HG03039 (cell line): Measurements from ENCODE around the gene ZSCAN5A.
"Not testable (repeated sequence)": the region's sequence is repeated elsewhere in the genome, so short reads cannot be mapped to it uniquely, and the experiment has no call there.

Experiments
- ATAC-seq: cut with Tn5 transposase; IDR thresholded peaks from one replicate; pipeline ENCODE4 v1.9.1; 2021; ENCODE audit warnings: mild to moderate bottlenecking, moderate library complexity; ENCODE audit not compliant: unreplicated experiment

ZSCAN5A gene

GRCh38 chr19:56314381-56315076 lies at the start of gene ZSCAN5A:
ZSCAN5A (minus strand) TSS chr19:56314839; CDS start chr19:56225046, 89,793 bp downstream.
- peak; percentile 73 for ATAC-seq

GRCh38 chr19:56360841-56361240 lies 46.2 kb upstream of the ZSCAN5A start:
- no peak for ATAC-seq

GRCh38 chr19:56356944-56357343 lies 42.3 kb upstream of the ZSCAN5A start:
- ATAC-seq, result no peak

- no peak for ATAC-seq
Observed at GRCh38 chr19:56355517-56355916, 40.9 kb upstream of the ZSCAN5A start.

GRCh38 chr19:56351208-56351607 lies 36.6 kb upstream of the ZSCAN5A start:
- no peak for ATAC-seq

GRCh38 chr19:56350416-56351045 lies 35.9 kb upstream of the ZSCAN5A start:
- no peak for ATAC-seq

GRCh38 chr19:56348289-56348877 lies 33.7 kb upstream of the ZSCAN5A start:
- ATAC-seq, result no peak

- ATAC-seq, result no peak
Observed at GRCh38 chr19:56347163-56347778, 32.6 kb upstream of the ZSCAN5A start.

- ATAC-seq, result no peak
Observed at GRCh38 chr19:56341948-56342347, 27.3 kb upstream of the ZSCAN5A start.

- not testable (repeated sequence) for ATAC-seq
Observed at GRCh38 chr19:56339031-56339430, 24.4 kb upstream of the ZSCAN5A start.

- ATAC-seq, result not testable (repeated sequence)
Observed at GRCh38 chr19:56337077-56337476, 22.4 kb upstream of the ZSCAN5A start.

GRCh38 chr19:56335371-56335770 lies 20.7 kb upstream of the ZSCAN5A start:
- not testable (repeated sequence) for ATAC-seq

GRCh38 chr19:56333506-56333905 lies 18.9 kb upstream of the ZSCAN5A start:
- ATAC-seq, result no peak

GRCh38 chr19:56332695-56333094 lies 18.1 kb upstream of the ZSCAN5A start:
- ATAC-seq, result no peak

- ATAC-seq, result no peak
Observed at GRCh38 chr19:56324436-56324835, 9.8 kb upstream of the ZSCAN5A start.

GRCh38 chr19:56321989-56322440 lies 7.4 kb upstream of the ZSCAN5A start:
- no peak for ATAC-seq

- ATAC-seq, result no peak
Observed at GRCh38 chr19:56321254-56321988, 6.8 kb upstream of the ZSCAN5A start.

- ATAC-seq, result no peak
Observed at GRCh38 chr19:56319991-56320390, 5.4 kb upstream of the ZSCAN5A start.

GRCh38 chr19:56317749-56318148 lies 3.1 kb upstream of the ZSCAN5A start:
- ATAC-seq, result no peak

GRCh38 chr19:56316728-56317127 lies 2.1 kb upstream of the ZSCAN5A start:
- ATAC-seq, result no peak
